Measurements from ENCODE around the gene PAOX.

PAOX gene

DNA sequence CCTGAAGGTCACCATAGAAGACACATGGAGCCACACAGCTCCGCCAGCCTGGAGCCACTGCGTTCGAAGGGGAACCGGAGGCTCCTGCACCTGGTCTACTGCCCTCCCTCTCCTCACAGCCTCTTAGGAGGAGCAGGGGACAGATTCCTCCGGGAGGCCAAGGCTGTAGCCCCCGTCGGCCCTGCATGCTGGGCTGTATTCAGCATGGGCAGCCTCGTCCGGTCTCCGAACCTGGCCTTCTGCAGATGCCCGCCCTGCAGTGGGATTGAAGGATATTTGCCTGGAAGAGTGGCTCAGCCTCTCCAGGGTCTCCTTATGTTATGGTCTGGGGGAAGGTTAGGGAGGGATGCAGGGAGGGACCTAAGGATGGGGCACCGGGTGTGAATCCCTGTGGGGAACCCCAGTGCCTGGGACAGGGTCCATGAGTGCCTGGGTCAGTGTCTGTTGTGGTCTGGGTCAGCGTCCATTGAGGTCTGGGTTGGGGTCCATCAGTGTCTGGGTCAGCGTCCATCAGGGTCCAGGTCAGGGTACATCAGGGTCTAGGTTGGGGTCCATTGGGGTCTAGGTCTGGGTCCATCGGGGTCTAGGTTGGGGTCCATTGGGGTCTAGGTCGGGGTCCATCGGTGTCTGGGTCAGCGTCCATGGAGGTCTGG lies 61.7 kb downstream of the PAOX start:
- TF ChIP-seq, protein P1, sequence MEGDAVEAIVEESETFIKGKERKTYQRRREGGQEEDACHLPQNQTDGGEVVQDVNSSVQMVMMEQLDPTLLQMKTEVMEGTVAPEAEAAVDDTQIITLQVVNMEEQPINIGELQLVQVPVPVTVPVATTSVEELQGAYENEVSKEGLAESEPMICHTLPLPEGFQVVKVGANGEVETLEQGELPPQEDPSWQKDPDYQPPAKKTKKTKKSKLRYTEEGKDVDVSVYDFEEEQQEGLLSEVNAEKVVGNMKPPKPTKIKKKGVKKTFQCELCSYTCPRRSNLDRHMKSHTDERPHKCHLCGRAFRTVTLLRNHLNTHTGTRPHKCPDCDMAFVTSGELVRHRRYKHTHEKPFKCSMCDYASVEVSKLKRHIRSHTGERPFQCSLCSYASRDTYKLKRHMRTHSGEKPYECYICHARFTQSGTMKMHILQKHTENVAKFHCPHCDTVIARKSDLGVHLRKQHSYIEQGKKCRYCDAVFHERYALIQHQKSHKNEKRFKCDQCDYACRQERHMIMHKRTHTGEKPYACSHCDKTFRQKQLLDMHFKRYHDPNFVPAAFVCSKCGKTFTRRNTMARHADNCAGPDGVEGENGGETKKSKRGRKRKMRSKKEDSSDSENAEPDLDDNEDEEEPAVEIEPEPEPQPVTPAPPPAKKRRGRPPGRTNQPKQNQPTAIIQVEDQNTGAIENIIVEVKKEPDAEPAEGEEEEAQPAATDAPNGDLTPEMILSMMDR (conservative IDR thresholded peaks at IDR 0.05), result no peak
- H3K27ac ChIP-seq, result no peak overlapping the region
